ENCODE data around the gene HMOX2. TPM values are rescaled to one million over a fixed set of nuclear protein-coding genes. Genes with fewer than 3 reads are reported as not detected.

Gene HMOX2, protein sequence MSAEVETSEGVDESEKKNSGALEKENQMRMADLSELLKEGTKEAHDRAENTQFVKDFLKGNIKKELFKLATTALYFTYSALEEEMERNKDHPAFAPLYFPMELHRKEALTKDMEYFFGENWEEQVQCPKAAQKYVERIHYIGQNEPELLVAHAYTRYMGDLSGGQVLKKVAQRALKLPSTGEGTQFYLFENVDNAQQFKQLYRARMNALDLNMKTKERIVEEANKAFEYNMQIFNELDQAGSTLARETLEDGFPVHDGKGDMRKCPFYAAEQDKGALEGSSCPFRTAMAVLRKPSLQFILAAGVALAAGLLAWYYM
- 40.7 and 58.1 TPM in 2 replicates for total RNA-seq

GRCh38 chr16:4475880-4476788 lies at the start of gene HMOX2:
Gene HMOX2 (plus strand): TSS chr16:4476398. CDS start chr16:4505525, 29,127 bp downstream.

DNA sequence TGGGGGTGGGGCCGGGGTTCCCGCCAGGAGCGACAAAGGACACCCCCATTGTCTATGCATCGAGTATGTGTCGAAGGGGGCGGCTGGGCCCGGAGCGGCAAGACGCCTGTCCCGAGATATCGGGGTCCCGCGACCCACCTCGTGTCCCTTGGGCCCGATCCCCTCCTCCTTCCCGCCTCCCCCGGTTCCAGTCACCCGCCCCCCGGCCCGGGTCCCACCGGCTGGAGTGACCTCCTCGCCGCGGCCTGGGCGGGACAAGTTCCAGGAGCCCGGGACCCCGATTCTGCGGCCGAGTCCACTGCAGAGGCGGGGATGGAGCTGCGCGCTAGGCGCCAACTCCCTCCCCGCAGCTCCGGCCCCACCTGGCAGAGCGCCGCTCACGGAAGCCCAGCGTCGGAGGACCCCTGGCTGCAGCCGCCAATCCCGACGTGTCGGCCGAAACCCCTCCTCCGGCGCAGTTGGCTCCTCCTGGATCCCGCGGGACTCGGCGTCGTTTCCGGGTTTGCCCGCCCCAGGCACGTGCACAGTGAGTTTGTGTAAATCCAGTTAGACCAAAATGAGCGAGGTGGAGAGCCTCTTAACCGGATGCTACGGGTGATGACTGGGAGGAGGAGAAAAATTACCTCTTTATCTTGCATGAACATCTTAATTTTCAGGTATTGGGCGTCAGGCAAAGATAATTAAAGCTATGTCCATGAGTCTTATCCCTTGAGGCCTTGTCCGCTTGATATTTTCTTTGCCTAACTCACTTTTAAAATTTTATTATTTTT lies 1.8 kb upstream of the HMOX2 start, which contains the start of gene NMRAL1:
TSS of gene NMRAL1 (minus strand) at position 434 of the 770 bp plus-strand sequence. CDS start 493 bp downstream, outside the sequence.

DNA sequence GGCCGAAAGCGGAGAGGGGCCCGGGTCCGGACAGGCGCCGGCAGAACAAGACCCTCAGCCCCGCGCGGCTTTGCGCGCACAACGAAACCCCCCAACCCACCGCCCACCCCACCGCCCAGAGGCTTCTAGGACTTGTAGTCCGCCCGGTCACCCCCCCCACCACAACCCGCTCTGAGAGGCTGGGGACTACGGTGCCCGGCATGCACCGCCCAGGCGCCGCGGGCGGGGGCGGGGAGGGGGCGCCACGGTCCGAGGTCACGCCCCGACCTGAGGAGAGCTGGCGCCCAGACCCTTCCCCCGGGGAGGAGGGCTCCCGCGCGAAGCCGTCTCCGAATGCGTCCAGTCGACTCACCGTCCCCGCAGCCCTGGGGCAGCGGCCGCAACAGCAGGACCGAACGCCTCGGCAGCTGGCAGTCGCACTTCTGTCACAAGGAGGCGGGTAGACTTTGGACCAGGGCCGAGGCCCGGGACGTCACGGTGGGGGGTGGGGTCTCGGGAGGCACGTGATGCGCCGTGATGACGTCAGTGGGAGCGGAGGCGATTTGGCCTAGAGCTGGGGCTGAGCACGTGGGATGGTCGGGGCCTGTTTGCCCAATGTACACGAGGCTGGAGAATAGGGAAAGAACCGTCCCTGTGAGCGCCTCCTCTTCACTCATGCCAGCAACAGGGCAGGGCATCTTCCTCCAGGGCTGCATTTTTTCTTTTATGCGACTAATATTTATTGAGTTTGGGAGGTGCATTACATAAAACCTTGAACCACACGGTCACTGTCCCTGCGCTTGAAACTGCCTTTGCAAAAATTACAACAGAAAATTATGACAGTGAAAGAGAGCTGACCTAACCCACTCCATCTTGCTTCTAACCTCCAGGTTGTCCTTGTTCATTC lies 62.4 kb downstream of the HMOX2 start, which contains the start of gene CDIP1:
TSS of gene CDIP1 (minus strand) at position 424 of the 886 bp plus-strand sequence. CDS start 24,643 bp downstream, outside the sequence.

DNA sequence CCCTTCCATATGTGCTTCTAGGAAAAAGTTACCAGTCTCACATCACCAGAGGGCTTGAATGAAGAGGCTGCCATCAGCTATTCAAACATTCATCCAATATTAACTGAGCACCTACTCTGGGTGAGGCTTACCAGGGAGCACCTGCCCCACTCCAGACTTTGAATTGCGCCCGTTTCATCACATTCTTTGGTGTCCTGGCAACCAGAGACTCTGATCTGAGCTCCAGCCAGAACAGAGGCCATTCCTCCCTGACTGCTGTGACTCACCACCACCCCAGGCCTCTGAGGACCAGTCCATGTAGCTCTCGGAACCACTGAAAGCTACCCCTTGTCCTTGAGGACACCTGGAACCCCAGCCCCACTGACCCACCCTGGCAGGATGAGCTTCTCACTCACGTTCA lies 79.9 kb downstream of the HMOX2 start, which contains the start of gene C16orf96:
TSS of gene C16orf96 (plus strand) at position 229 of the 400 bp plus-strand sequence. CDS start at position 379, 150 bp downstream.

Other genes with a start within 250 kb of the HMOX2 start
- under 0.01 and 0.11 TPM in 2 replicates for gene SRL, start 234.3 kb upstream of the HMOX2 start, total RNA-seq
- gene TFAP4, start 203.4 kb upstream of the HMOX2 start, total RNA-seq, result 8.7 and 11.3 TPM in 2 replicates
- 2.2 and 3.6 TPM in 2 replicates for gene GLIS2, start 160.3 kb upstream of the HMOX2 start, total RNA-seq
- 29.5 and 34.3 TPM in 2 replicates for gene PAM16, start 125.1 kb upstream of the HMOX2 start, total RNA-seq
- gene VASN, start 104.5 kb upstream of the HMOX2 start, total RNA-seq, result 94.3 and 150 TPM in 2 replicates
- gene CORO7, start 59.8 kb upstream of the HMOX2 start, total RNA-seq, result 20.1 and 25.6 TPM in 2 replicates
- 70.9 and 73.8 TPM in 2 replicates for gene DNAJA3, start 50.5 kb upstream of the HMOX2 start, total RNA-seq
- 71.4 and 74.0 TPM in 2 replicates for gene NMRAL1, start 1.8 kb upstream of the HMOX2 start, total RNA-seq
- 5.0 and 7.2 TPM in 2 replicates for gene CDIP1, start 62.4 kb downstream of the HMOX2 start, total RNA-seq
- gene C16orf96, start 79.9 kb downstream of the HMOX2 start, total RNA-seq, result not detected in 2 replicates
- gene UBALD1, start 138.5 kb downstream of the HMOX2 start, total RNA-seq, result 11.0 and 11.1 TPM in 2 replicates
- 29.2 and 34.5 TPM in 2 replicates for gene MGRN1, start 148.4 kb downstream of the HMOX2 start, total RNA-seq
- gene NUDT16L1, start 217.2 kb downstream of the HMOX2 start, total RNA-seq, result 25.4 and 31.8 TPM in 2 replicates